Lung microvascular endothelial cell (primary cell): Measurements from ENCODE around the gene SH2D6. TPM values are rescaled to one million over a fixed set of nuclear protein-coding genes. Genes with fewer than 3 reads are reported as not detected.
A peak's percentile ranks its signal among the peaks of the same experiment; 100 is the strongest.

Source experiments
- DNase-seq, 2 donors: peaks; one replicate each; pipeline versions ENCODE4 v3.0.0 to v3.0.0-alpha.2; 2010; ENCODE audit warnings: low read depth in 2 of 2
- total RNA-seq: library from RNA; depleted of rRNA; stranded (reverse); fragments of >200 nt; gene quantifications from 2 replicates; pipeline ENCODE4 v1.2.1, GENCODE V29; 2014

SH2D6 gene
- total RNA-seq, 1 donor from 2014 or later: not detected

DNA sequence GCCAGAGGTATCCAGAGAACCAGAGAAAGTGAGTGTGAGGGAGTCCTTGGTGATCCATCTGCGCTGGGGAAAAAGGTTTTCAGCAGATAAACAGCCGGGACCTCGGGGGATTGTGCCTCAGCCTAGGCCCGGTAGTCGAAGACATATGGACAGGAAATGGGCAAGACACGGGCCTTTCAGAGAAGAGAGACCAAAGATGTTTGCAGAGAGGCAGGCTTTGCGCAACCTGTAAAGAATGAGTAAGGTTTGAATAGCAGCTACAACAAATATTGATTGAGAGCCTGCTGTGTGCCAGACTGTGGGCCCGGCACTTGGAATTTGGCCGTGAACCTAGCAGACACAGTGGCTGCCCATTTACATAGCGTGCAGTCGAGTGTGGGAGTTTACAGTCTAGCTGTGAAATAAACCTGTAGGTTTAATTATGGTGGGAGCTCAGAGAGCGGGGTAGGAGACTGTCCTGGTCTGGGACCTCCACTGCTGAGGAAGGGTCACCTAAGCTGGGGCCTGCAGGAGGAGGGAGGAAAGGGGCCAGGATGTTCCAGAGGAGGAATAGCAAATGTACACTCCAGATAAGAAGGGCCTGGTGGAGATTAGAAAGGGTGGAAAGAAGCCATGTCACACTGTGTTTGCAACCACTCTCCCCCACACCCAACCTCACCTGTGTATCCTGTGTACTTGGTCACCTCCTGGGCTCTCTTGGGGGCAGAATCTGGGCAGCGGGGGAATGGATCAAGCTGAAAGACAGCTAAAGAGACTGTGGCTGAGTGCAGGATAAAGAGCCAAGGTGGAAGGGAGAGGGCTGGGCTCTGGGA is 3.0 kb downstream of the SH2D6 start:
- no peak for DNase-seq

DNA sequence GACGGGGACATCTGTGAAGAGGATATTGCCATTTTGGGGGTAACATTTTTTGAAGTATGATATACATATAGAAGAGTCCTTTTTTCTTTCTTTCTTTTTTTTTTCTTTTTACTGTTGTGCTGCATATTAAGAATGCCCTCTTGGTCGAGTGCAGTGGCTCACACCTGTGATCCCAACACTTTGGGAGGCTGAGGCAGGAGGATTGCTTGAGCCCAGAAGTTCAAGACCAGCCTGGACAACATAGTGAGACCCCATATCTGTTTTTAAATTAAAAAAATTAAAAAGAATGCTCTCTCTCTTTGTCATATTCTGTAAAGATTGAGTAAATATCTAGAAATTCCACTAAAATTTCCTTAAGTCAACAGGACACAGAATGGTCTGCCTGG is 3.6 kb downstream of the SH2D6 start:
- DNase-seq: no peak

DNA sequence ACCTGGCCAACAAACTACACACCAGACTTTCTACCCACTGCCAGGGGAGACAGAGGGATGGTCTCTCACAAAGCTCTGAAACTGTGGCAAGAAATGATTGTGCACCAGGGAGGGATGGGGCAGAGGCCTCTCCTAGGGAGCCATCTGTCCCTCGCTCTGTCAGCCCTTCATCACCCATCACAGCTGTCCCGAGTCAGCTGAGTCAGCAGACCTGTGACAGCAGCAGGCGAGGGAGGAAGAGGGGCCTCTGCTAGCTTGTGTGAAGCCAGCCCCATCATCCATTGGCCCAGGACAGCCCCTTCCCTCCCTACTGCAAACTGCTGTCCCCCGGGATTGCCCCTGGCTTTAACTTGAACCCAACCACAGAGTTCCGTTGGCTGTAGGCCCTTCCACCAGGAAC is 5.0 kb downstream of the SH2D6 start:
- DNase-seq: no peak

- no peak for DNase-seq
Measured at GRCh38 chr2:85425588-85425987, 7.1 kb downstream of the SH2D6 start.

GRCh38 chr2:85427300-85427835 is 8.9 kb downstream of the SH2D6 start:
- DNase-seq: no peak

- DNase-seq: peak in 1 of 2 donors; percentile 65
Measured at GRCh38 chr2:85428343-85428881, 9.9 kb downstream of the SH2D6 start.

GRCh38 chr2:85429213-85429923 is 10.9 kb downstream of the SH2D6 start:
- DNase-seq: no peak

DNA sequence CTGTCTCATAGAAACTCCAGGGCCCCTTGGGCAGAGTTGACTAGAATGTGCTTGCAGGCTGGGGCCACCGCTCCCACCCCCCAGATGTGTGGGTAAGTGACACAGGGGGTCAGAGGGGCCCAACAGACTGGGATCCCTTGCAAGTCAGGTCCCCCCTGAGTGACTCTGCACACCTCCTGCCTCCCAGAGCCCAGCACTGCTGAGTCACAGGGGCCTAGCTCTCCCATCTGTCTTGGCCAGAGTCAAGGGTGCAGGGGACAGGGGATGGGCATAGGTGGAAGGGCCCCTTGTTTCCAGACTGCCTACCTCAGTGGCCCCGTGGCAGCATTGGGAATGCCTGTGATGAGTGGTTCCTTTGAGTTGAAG is 11.4 kb downstream of the SH2D6 start:
- DNase-seq: no peak

- no peak for DNase-seq
Measured at GRCh38 chr2:85430752-85431569, 12.4 kb downstream of the SH2D6 start.

DNA sequence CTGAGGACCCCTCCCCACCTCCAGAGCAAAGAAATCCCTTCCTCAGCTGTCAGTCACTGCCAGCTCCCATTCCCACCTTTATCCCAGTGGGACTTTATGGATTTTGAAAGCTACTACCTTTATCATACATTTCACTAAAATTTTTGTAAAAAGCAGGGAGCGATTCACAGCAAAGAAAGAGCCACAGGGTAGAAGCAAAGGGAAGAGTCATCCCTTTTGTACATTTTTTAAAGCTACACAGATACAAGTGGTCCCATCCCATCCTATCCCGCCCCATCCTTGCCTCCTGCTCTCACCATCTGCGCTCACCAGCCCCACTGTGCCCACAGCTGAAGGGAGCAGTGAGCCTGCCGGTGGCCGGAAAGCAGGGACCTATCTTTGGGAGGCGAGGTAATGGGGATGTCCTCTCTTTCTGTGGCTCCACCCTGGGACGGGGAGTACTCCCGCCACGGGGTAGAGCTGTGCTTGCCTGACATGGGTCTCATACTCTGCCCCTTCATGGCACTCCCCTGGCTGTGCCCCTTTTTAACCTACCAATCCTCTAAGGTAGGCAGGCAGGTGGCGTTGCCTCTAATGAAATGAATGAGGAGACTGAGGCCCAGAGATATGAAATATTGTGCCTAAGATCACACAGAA is 13.2 kb downstream of the SH2D6 start:
- no peak for DNase-seq

GRCh38 chr2:85433511-85434089 is 15.1 kb downstream of the SH2D6 start:
- DNase-seq: peak; percentile 8 to 39

DNA sequence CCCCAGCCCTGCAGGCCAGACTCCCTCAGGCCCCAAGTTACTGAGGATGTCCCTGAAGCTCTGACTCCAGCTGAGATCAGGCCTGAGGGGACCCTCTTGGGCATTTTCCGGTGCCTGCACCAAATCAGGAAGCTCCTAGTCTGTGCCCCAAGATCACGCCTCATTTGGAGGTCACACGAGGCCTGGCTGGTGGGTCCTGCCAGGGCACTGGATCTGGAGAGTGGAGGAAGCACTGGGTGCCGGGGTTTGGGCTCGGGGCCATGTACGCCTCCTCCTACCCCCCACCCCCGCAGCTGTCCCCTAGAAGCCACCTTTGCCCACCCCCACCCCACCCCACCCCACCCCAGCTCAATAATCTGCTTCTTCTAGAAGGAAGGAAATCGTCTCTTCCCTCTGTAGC is 16.2 kb downstream of the SH2D6 start:
- DNase-seq: no peak

DNA sequence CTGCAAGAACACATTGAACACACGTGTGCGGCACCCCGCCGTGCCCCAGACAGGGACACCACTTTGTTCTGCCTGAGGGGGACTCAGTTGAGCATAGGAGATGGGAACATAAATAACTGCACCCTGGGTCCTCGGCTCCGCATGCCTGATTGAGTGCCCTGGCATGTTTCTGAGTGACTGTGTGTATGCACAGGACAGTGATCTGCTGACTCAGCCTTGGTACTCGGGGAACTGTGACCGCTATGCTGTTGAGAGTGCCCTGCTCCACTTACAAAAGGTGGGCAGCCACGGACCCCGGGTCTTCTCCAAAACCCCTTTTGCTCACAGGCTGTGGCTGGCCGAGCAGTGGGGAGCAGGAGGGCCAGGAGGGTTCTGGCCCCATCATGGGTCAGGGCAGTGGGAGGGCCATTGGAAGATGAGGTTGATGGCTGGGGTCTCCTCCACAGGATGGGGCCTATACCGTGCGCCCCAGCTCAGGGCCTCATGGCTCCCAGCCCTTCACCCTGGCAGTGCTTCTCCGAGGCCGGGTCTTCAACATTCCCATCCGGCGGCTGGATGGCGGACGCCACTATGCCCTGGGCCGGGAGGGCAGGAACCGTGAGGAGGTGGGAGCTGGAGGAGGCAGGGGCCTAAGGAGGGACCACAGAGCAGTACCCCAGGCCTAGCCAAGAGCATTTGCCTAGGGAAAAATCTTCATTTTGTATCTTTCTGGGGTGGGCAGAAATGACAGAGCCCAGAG is 16.9 kb downstream of the SH2D6 start:
- no peak for DNase-seq

DNA sequence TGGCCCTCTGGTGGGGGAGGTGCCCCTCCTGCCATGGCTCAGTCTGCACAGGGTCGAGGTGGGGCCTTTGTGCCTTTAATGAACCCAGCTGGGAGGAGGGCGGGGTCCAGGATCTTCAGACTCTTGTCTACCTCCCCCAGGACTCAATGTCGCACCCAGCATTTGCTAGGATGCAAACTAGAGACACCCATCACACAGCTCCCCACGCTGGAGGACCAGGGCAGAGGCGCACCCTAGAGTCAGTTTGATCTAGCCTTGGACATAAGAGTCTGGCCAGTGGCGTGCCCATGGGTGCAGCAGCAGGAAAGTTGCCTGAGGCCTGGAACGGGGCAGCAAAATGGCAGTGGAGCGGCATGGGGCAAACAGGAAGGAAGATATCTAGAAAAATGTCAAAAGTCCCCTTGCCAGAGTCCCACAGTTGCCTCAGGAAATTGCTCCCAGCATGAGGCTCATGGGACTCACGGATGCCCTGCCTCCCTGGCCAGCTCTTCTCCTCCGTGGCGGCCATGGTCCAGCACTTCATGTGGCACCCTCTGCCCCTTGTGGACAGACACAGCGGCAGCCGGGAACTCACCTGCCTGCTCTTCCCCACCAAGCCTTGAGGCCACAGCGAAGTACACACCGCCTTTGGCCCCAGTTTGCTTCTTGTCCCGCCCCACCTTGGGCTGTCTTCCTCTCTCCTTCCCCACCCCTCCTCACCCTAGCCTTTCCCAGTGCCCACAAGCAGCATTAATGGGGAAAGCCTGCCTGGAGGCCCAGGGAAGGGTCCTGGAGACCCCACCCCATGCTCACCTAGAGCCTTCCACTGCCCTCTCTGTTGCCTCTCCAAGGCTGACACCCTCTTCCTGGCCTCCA is 17.7 kb downstream of the SH2D6 start:
- DNase-seq: peak in 1 of 2 donors; percentile 17

- DNase-seq: no peak
Measured at GRCh38 chr2:85436836-85437487, 18.4 kb downstream of the SH2D6 start.

DNA sequence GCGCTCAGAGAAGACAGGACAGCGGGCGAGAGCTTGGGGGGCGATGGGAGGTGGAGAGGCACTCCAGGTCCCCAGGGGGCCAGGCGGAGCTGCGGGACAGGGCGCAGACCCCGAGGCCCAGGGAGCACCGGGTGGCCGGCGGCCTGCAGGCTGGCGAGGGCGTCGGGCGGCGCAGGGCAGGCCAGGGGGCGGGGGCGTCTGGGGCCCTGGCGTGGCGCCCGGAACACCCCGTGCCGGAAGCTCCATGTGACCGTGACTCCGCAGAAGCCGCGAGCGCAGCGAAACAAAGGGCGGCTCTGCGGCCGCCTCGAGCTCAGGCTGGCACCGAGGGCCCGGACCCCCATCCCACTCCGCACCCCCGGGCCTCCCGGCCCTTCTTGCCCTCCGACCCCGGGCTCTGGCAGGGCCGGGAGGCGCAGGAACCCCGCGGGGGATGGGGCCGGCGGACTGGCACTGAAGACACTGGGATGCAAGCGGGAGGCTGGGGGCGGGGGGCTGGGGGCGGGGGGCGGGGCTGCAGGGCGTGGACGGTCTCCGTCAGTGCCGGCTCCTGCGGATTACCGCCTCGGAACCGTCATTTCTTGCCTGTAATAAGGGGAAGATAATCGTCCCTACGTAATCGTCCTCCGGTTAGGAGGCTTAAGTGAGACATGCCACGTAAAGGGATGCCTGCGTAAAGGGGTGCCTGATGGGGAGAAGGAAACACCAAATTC is 19.1 kb downstream of the SH2D6 start:
- DNase-seq: peak; percentile 82 to 93

GRCh38 chr2:85438201-85439024 is 19.9 kb downstream of the SH2D6 start:
- DNase-seq: no peak
